ENCODE results near the gene SCN3A. TPM values are rescaled to one million over a fixed set of nuclear protein-coding genes. Genes with fewer than 3 reads are reported as not detected.

SCN3A gene
- polyA plus RNA-seq, 2 of the 4 experiments (the other 2 are of a cell fraction): 0.05 to 0.12 TPM

DNA sequence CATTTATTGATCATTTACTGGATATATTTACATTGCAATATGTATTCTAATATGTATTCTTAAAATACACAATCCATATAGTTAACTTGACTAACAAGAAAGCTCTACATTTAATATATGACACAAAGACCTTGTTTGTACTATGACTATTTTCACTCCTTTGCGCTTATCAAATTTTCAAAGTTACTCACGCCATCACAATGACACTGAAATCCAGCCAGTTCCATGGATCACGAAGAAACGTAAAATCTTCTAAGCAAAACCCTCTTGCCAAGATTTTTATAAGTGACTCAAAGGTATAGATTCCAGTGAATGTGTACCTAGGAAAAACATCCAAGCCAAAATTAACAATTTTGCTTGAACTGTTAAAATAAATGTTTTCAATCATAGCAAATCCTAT lies 39.6 kb downstream of the SCN3A start:
- ChIA-PET CTCF (interaction anchor here (1.0 kb wide), 1 partner anchor 39 kb away, joined by 4 read pairs; the partner anchor contains the start of gene SCN3A), POLR2A (no interaction called here)
- FAIRE-seq (no peak), ATAC-seq (no peak), DNase-seq (ENCODE audit: low read depth in 1 of 2, low spot score in 1 of 2) (no peak)
- no peak overlapping the region for H3K4me3 ChIP-seq
- 72% methylated on average over 4 of the region's 4 CpGs for WGBS (ENCODE audit: missing lambda C conversion rate)
- TF ChIP-seq RAD21 (conservative IDR thresholded peaks at IDR 0.05 in 1 of 2, IDR thresholded peaks at IDR 0.05 in 1 of 2) (no peak), FOSB (CRISPR knock-in tag; IDR thresholded peaks at IDR 0.05) (no peak), ZNF302 (CRISPR knock-in tag; IDR thresholded peaks at IDR 0.05) (no peak), CEBPB (IDR thresholded peaks at IDR 0.05) (no peak), FOSL2 (IDR thresholded peaks at IDR 0.05) (no peak), FOSL2 (CRISPR knock-in tag; IDR thresholded peaks at IDR 0.05) (no peak), SMC3 (IDR thresholded peaks at IDR 0.05) (no peak)
- TF ChIP-seq, protein P1, sequence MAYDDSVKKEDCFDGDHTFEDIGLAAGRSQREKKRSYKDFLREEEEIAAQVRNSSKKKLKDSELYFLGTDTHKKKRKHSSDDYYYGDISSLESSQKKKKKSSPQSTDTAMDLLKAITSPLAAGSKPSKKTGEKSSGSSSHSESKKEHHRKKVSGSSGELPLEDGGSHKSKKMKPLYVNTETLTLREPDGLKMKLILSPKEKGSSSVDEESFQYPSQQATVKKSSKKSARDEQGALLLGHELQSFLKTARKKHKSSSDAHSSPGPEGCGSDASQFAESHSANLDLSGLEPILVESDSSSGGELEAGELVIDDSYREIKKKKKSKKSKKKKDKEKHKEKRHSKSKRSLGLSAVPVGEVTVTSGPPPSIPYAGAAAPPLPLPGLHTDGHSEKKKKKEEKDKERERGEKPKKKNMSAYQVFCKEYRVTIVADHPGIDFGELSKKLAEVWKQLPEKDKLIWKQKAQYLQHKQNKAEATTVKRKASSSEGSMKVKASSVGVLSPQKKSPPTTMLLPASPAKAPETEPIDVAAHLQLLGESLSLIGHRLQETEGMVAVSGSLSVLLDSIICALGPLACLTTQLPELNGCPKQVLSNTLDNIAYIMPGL (CRISPR knock-in tag; IDR thresholded peaks at IDR 0.05; ENCODE audit: borderline replicate concordance): no peak
- no peak overlapping the region for H3K4me2 ChIP-seq
- H3K9me3 ChIP-seq: no peaks in the 10 kb centered on the region
- no peaks in the 10 kb centered on the region for H3K4me1 ChIP-seq
- H3K27ac ChIP-seq: no peak overlapping the region

GRCh38 chr2:165163761-165164160 lies 40.1 kb downstream of the SCN3A start:
- POLR2A ChIA-PET: no interaction called here

More at GRCh38 chr2:165163761-165164160, 40.1 kb downstream of the SCN3A start:
- ATAC-seq: no peak
- no peak overlapping the region for H3K4me3 ChIP-seq
- H3K4me2 ChIP-seq: no peak overlapping the region
- no peaks in the 10 kb centered on the region for H3K4me1 ChIP-seq
- TF ChIP-seq NPAS2 (CRISPR knock-in tag; IDR thresholded peaks at IDR 0.05; ENCODE audit: borderline replicate concordance): no peak
- no peak for TF ChIP-seq PHF8 (IDR thresholded peaks at IDR 0.05; ENCODE audit: borderline replicate concordance, low read depth)
- TF ChIP-seq SREBF2 (IDR thresholded peaks at IDR 0.05): no peak
- TF ChIP-seq, protein P2, sequence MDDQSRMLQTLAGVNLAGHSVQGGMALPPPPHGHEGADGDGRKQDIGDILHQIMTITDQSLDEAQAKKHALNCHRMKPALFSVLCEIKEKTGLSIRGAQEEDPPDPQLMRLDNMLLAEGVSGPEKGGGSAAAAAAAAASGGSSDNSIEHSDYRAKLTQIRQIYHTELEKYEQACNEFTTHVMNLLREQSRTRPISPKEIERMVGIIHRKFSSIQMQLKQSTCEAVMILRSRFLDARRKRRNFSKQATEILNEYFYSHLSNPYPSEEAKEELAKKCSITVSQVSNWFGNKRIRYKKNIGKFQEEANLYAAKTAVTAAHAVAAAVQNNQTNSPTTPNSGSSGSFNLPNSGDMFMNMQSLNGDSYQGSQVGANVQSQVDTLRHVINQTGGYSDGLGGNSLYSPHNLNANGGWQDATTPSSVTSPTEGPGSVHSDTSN (IDR thresholded peaks at IDR 0.05): no peak
- TF ChIP-seq JUNB (IDR thresholded peaks at IDR 0.05): no peak
- TF ChIP-seq POLR2AphosphoS2 (conservative IDR thresholded peaks at IDR 0.05; ENCODE audit: low read length): no peak
- TF ChIP-seq, protein P3, sequence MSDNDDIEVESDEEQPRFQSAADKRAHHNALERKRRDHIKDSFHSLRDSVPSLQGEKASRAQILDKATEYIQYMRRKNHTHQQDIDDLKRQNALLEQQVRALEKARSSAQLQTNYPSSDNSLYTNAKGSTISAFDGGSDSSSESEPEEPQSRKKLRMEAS (IDR thresholded peaks at IDR 0.05): no peak
- TF ChIP-seq SMC3 (IDR thresholded peaks at IDR 0.05): no peak
- TF ChIP-seq REST (IDR thresholded peaks at IDR 0.05): no peak
- TF ChIP-seq HDAC2 (IDR thresholded peaks at IDR 0.05): no peak
- TF ChIP-seq, protein P4, sequence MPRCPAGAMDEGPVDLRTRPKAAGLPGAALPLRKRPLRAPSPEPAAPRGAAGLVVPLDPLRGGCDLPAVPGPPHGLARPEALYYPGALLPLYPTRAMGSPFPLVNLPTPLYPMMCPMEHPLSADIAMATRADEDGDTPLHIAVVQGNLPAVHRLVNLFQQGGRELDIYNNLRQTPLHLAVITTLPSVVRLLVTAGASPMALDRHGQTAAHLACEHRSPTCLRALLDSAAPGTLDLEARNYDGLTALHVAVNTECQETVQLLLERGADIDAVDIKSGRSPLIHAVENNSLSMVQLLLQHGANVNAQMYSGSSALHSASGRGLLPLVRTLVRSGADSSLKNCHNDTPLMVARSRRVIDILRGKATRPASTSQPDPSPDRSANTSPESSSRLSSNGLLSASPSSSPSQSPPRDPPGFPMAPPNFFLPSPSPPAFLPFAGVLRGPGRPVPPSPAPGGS (IDR thresholded peaks at IDR 0.05): no peak
- no peak for TF ChIP-seq POLR2A (IDR thresholded peaks at IDR 0.05; ENCODE audit: low read length)
- no peak for TF ChIP-seq RARB (CRISPR knock-in tag; IDR thresholded peaks at IDR 0.05)
- no peak for TF ChIP-seq ZFP36 (IDR thresholded peaks at IDR 0.05; ENCODE audit: borderline replicate concordance, partially characterized antibody)
- 18% methylated on average over 2 of the region's 2 CpGs for WGBS (ENCODE audit: missing lambda C conversion rate)
- no peaks in the 10 kb centered on the region for H3K9me3 ChIP-seq
- no peak overlapping the region for H3K27ac ChIP-seq
- FAIRE-seq: no peak
- DNase-seq (ENCODE audit: low read depth in 1 of 2, low spot score in 1 of 2): no peak
- CTCF ChIA-PET: interaction anchor here (1.0 kb wide), 1 partner anchor 40 kb away, joined by 4 read pairs; the partner anchor contains the start of gene SCN3A

Data from A549 (cell line).